Right lobe of liver (tissue), 6 donors: Measurements from ENCODE around the gene PCDHA9. TPM values are rescaled to one million over a fixed set of nuclear protein-coding genes. Genes with fewer than 3 reads are reported as not detected.
"Not testable (repeated sequence)": the region's sequence is repeated elsewhere in the genome, so short reads cannot be mapped to it uniquely, and the experiment has no call there.

Source experiments
- ATAC-seq, 4 donors: fragments of 200-7000 bp; cut with Tn5 transposase; one replicate each; pipeline ENCODE4 v1.9.1; 2020; ENCODE audit warnings: mild to moderate bottlenecking in 4 of 4, moderate library complexity in 4 of 4
- DNase-seq, 3 donors: peaks; one replicate each; pipeline ENCODE4 v3.0.0-alpha.2; 2020
- H3K27ac ChIP-seq, 3 donors: fragments of 200-600 bp; one replicate each; pipeline ENCODE4 v1.8.0; 2022
- H3K27me3 ChIP-seq, 2 donors: fragments of 200-600 bp; one replicate each; pipeline ENCODE4 v1.8.0; 2022
- H3K36me3 ChIP-seq, 4 donors: fragments of 200-600 bp; sonication (generic) in 1 of 4; one replicate each; pipeline versions ENCODE4 v1.5.1 to v1.8.0; 2017 to 2022; ENCODE audit warnings: control low read depth in 1 of 4
- H3K4me1 ChIP-seq, 4 donors: fragments of 200-600 bp; sonication (generic) in 1 of 4; one replicate each; pipeline versions ENCODE4 v1.5.1 to v1.8.0; 2017 to 2022; ENCODE audit warnings: control low read depth in 1 of 4
- H3K4me3 ChIP-seq, 3 donors: fragments of 200-600 bp; one replicate each; pipeline ENCODE4 v1.8.0; 2022
- H3K9me3 ChIP-seq, 4 donors: fragments of 200-600 bp; sonication (generic) in 1 of 4; one replicate each; pipeline versions ENCODE4 v1.5.1 to v1.8.0; 2017 to 2022; ENCODE audit warnings: control low read depth in 1 of 4
- CTCF ChIP-seq, 4 donors: fragments of 200-600 bp in 3 of 4; fragments of 450-650 bp in 1 of 4; IDR thresholded peaks; one replicate each; pipeline versions ENCODE4 v1.5.1 to v1.8.0; 2016 to 2022; ENCODE audit warnings: antibody characterized with exemption in 4 of 4, mild to moderate bottlenecking in 2 of 4
- POLR2A ChIP-seq: fragments of 450-650 bp; IDR thresholded peaks from one replicate; pipeline ENCODE4 v1.6.1; 2017; ENCODE audit warnings: antibody characterized with exemption, mild to moderate bottlenecking
- WGBS: methylation state at CpG from one replicate; pipeline ENCODE4 v1.1.6; 2018; ENCODE audit warnings: low coverage, low lambda C conversion rate; ENCODE audit not compliant: insufficient coverage; ENCODE audit errors: missing lambda C conversion rate; 5-methylcytosine and 5-hydroxymethylcytosine counted together
- intact Hi-C, 2 donors: fragments of 100-400 bp; cut with DNase I; formaldehyde crosslinking; loops; one replicate each; pipeline versions ENCODE4 v1.11.2 to v1.14.1; 2022
- long read RNA-seq: library from polyadenylated mRNA; unstranded; transcript quantifications from one replicate; pipeline ENCODE4 v2.0.0, GENCODE V29; 2019
- total RNA-seq, 6 experiments: library from RNA; depleted of rRNA in 2 of 6; stranded (reverse); fragments of >200 nt in 2 of 6; fragmentation: NEBNext Ultra II Directional in 3 of 6; extraction: Animal tissue kit (Norgen Biotek cat#: 25700) in 3 of 6; gene quantifications; one replicate each; pipeline versions ENCODE4 v1.1.0 to v1.2.4, GENCODE V29; 2016 to 2023
- donor health status: DM: no; HTN: yes; CAD: no.
- donor health status: DM: no; HTN: no; CAD: no.
- donor health status: DM: no; HTN: no; CAD: no.
- donor health status: DM: no; HTN: yes; CAD: no.
- donor health status: DM: no; HTN: yes; CAD: no.

The PCDHA9 gene
- not detected for total RNA-seq
- long read RNA-seq, result 0 reads

GRCh38 chr5:140848139-140849102 is at the start of gene PCDHA9:
Gene PCDHA9, plus strand, starts transcription at chr5:140848382. Its CDS starts 114 bp downstream, at chr5:140848496.
- ATAC-seq, H3K4me1 ChIP-seq, intact Hi-C loops, H3K27ac ChIP-seq, H3K9me3 ChIP-seq, H3K4me3 ChIP-seq, H3K36me3 ChIP-seq, DNase-seq, H3K27me3 ChIP-seq: not testable (repeated sequence)
- 17% methylated on average over 21 of the region's 48 CpGs for WGBS

- intact Hi-C loops, result no loop called here
- TF ChIP-seq POLR2A, result no peak
- TF ChIP-seq CTCF (IDR thresholded peaks at IDR 0.05), result peak in 1 of 4 donors; percentile 13
- H3K4me3 ChIP-seq, result no peak within 1 kb of the TSS
- H3K4me1 ChIP-seq, result no peaks in the 10 kb centered on the region
- peaks cover 0 to 5% (median 0%) of the 10 kb centered on the region in 4 donors for H3K9me3 ChIP-seq
- no peak for ATAC-seq
- WGBS, result 14% methylated on average over 26 of the region's 29 CpGs
- no peak for DNase-seq
- no peak within 1 kb of the TSS for H3K27ac ChIP-seq
- H3K36me3 ChIP-seq, result no peaks in the 10 kb centered on the region
- no peaks in the 10 kb centered on the region for H3K27me3 ChIP-seq
Observed at GRCh38 chr5:140800816-140801493, 47.2 kb upstream of the PCDHA9 start, which contains the start of gene PCDHA3. Gene PCDHA3, plus strand, starts transcription at chr5:140801057.

GRCh38 chr5:140801494-140801841 is 46.7 kb upstream of the PCDHA9 start:
- peaks cover 0 to 2% (median 0%) of the 10 kb centered on the region in 4 donors for H3K9me3 ChIP-seq
- no peaks in the 10 kb centered on the region for H3K27me3 ChIP-seq
- H3K4me1 ChIP-seq, result no peaks in the 10 kb centered on the region
- no peak for ATAC-seq
- H3K4me3 ChIP-seq, result no peak overlapping the region
- DNase-seq, result no peak
- intact Hi-C loops, result no loop called here
- H3K36me3 ChIP-seq, result no peaks in the 10 kb centered on the region
- 8% methylated on average over 12 of the region's 16 CpGs for WGBS
- TF ChIP-seq POLR2A (no peak), CTCF (IDR thresholded peaks at IDR 0.05) (peak in 1 of 4 donors; percentile 12)
- H3K27ac ChIP-seq, result no peak overlapping the region

GRCh38 chr5:140802381-140802780 is 45.8 kb upstream of the PCDHA9 start:
- DNase-seq, result peak in 1 of 3 donors; percentile 45
- H3K9me3 ChIP-seq, H3K27ac ChIP-seq, ATAC-seq, H3K4me1 ChIP-seq, H3K36me3 ChIP-seq, intact Hi-C loops, H3K4me3 ChIP-seq, H3K27me3 ChIP-seq: not testable (repeated sequence)
- 53% methylated on average over 13 of the region's 45 CpGs for WGBS

- peaks cover 0 to 2% (median 0%) of the 10 kb centered on the region in 4 donors for H3K9me3 ChIP-seq
- intact Hi-C loops, result no loop called here
- H3K27me3 ChIP-seq, result no peaks in the 10 kb centered on the region
- no peaks in the 10 kb centered on the region for H3K4me1 ChIP-seq
- no CpG with 5 or more reads among the region's 53 CpGs for WGBS
- H3K27ac ChIP-seq, result no peak overlapping the region
- peak in 1 of 3 donors; percentile 43 for DNase-seq
- ATAC-seq, result peak in 1 of 4 donors; percentile 14
- no peak overlapping the region for H3K4me3 ChIP-seq
- no peak for TF ChIP-seq CTCF (IDR thresholded peaks at IDR 0.05)
- no peak for TF ChIP-seq POLR2A
- no peaks in the 10 kb centered on the region for H3K36me3 ChIP-seq
Observed at GRCh38 chr5:140802781-140803271, 45.4 kb upstream of the PCDHA9 start.
